Hematopoietic multipotent progenitor cell treated with erythropoietin and hydrocortisone succinate and interleukin-3 and kit ligand, for 8 days (in vitro differentiated cells): ENCODE measurements around the gene GPC5.
"Not testable (repeated sequence)": the region's sequence is repeated elsewhere in the genome, so short reads cannot be mapped to it uniquely, and the experiment has no call there.

ENCODE experiments used
- DNase-seq: peaks from one replicate; pipeline ENCODE4 v3.0.0-alpha.2; 2015

The GPC5 gene

DNA sequence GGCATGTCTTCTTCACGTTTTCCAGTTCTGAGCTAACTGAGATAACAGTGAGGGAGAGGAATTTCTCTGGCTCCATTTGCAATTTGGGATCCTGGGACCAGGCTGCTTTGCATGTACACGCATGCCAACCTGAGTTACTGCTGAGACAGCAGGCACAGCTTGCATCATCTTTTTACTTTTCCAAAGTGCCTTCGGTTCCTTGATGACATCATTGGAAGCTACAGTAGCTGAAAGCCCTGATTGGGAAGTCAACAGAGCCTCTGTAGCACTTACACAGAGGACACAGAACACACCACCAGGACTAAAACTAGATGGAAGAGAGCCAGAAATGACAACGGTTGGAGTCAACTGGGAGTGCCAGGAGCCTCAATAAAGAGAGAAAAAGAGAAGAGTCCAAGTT is 1429.1 kb downstream of the GPC5 start:
- DNase-seq: no peak

DNA sequence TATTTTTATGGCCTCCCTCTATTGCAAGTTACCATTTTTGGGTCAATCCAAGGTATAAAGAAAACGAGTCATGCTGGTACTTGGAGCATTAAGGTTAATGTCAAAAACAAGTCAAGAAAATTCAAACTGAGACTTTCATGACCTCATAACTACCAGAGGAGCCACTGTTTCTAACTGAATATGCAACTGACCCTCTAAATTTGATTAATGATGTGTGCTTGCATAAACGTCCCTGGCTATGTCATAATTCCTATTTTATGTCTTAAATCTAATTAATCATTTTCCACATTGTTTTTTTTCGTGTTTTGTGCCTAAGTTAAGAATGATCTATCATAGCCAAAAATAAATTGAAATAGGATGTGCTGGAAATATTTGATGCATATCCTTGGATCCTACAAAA is 1431.5 kb downstream of the GPC5 start:
- no peak for DNase-seq

DNA sequence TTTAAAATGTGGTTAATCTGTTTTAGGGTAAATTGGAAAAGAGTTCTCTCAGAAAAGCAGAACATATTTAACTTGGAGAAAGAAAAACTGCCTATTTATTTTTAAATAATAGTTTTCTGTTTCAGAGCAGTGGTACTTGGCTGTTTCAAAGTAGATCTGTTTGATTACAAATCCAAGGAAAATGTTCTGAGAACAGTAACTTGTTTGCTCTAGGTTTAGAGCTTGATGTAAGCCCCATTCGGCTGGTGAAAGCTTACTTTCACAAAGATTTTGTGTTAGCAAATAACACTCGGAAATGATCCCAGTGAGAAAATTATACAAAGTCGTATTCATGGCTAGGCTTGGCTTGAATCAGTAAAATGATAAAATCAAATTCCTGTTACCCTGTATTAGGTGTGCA is 1432.4 kb downstream of the GPC5 start:
- no peak for DNase-seq

DNA sequence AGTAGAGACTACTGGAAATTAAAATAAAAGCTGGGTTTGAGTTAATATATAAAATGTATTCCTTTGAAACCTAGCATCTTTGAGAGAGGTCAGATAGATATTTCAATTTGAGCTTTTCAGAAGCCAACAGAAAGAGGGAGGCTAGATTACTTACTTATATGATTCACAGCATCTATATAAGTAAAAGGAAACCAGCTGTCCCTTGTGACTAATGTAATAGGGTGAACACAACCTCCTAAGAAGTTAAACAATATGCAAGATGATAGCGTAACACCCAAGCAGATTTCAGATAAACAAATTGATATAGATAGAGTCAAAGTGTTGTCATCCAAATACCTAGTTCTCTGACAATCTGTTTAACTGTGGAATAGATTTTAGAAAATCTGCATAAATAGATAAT is 1434.7 kb downstream of the GPC5 start:
- DNase-seq: no peak

DNA sequence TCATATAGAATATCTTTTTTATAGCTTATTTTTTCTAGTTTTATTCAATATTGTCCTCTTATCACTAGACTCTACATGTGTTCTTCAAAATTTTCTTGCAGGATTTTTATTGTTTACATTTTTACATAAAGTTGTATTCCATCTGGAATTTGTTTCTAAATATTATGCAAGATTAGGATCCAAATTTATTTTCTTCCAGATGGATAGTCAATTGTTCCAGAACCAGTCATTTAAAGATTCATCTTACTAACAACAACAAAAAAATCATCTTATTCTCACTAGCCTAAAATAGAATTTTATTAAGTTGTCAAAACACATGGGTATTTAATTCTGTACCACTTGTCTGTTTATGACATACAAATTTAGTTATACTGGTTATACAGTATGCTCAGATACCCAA is 1437.8 kb downstream of the GPC5 start:
- DNase-seq: no peak

DNA sequence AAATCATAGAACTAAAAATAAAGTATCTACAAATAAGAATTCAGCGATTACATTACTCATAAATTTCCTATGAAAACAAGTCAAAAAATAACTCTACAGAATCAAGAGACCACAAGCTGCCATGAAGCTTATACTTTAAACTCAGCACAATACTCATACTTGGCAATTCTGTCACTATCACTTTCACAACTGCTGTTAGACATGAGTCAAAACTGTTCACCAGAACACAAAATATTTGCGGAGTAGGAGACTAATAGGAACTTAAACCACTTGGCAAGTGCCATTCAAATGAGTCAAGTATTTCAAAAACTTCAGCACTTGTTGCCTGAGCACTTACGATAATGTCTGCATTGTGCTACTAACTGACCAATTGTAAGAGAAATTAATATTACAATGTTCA is 1440.4 kb downstream of the GPC5 start:
- DNase-seq: no peak

DNA sequence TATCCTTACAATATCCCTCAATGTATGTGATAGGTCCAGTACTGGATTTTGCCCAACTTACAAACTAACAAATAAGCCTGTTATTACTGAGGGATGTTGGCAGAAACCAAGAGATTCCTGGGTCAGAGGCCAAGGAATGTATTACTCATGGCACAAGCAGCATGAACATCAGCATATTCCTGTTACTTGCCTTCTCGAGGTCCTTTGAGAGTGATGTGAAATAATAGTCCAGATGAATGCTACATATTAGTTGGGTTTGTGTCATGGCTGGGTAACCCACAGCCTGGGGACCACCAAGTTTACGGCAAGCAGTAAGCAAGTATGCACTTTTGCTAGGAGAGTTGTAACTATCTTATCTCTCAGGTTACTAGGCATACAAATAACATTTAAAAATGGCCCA is 1443.7 kb downstream of the GPC5 start:
- no peak for DNase-seq

DNA sequence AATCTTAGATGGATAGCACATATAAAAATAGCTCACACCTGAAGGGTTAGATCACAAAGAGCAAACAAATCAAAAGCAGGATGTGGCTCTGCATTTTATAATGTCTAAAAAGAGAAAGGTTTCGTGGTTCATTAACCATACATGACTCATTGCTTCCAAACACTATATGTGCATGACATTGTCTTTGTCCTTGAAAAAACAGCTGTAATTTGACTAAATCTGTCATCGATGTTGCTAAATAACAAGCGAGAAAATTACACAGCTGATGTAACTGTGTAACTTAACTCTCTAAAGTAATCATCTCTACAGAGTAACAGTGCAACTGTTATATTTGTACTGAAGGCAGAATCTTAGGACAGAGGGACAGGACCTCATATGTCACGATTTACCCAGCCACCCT is 1445.1 kb downstream of the GPC5 start:
- DNase-seq: no peak

DNA sequence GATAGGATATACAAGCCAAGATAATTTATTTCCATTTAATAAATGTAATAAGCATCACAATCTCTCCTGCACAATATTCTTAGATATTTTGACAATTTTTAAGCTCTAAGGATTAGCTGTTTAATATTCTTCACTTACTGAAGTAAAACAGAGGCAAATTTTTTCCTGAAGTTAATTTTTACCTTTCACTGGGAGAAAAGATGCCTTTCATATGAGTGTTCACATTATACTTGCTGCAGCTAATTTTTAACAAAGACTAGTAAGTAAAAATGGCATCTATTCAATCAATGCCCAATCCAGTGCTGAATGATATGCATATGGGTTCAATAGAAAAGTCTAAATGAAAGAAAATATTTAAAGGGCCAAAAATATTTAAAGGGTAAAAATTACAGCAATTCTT is 1451.0 kb downstream of the GPC5 start:
- DNase-seq: no peak

DNA sequence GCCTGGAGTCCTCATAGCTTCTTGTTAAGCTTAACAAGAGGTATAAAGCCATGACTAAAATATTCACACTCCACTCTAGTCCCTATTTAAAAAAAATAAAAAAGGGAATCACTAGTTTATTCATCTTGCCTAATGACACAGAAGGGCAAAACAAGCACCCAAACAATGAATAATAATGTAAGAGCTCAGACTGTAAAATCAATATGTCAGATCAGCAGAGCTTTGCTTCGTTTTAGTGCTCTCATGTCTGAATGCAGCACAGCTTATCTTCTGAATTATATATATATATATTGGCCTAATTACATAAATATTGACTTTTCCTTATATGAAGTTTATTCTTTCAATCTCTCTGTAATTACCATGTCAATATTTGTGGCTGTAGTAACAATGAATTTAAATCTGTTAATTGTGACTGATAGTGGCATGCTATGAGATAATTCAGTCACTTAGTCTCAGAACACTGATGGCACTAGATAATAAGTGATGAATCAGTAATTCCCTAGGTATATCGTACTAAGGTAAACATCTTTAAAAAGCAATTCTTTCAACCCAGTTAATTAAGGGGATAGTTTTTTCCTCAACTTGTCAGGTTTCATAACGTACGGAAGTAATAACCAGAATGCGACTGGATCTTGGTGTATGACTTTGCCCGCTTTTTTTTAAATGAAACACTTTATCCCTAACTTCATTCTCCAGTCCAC is 1466.3 kb downstream of the GPC5 start:
- DNase-seq: no peak

DNA sequence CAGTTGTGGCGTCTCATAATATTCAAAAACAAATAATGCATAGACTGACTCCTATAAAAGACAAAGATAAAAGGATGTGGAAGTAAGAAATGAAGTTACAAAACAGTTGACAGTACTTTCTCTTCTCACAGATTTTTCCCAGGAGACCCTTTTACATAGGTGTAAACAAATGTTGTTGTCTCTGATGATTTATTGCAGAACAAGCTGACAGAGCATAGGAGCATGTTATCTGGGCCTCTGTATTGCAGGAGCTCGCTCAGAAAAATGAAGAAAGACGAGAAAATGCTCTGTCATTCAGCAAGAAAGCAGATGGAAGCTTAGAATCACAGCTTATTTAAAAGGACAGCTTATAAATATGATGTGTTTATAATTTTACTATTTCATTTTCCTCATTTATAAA is 1474.6 kb downstream of the GPC5 start:
- no peak for DNase-seq

DNA sequence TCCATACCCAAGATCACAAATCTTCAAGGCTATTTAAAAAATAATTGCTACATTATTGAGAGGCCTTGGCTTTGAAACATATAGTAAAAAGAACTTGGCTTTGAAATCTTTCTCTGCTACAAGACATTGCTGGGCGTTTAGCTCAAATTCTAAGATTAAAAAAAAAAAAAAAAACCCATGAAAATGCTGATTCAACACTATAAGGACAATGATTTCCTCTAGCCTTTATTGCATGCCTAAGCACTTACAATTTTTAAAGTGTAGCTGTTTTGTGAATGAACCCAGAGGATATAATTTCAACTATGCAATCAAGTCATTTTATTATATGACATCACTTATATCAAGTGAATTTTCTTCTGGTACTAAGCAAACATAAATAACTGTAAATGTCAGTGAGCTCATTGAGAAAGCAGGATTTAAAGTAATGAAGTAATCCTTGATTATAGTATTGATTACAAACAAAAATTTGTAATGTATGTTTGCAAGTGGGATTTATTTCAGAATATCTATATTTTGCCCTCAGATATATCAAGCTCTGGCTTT is 1488.2 kb downstream of the GPC5 start:
- no peak for DNase-seq

DNA sequence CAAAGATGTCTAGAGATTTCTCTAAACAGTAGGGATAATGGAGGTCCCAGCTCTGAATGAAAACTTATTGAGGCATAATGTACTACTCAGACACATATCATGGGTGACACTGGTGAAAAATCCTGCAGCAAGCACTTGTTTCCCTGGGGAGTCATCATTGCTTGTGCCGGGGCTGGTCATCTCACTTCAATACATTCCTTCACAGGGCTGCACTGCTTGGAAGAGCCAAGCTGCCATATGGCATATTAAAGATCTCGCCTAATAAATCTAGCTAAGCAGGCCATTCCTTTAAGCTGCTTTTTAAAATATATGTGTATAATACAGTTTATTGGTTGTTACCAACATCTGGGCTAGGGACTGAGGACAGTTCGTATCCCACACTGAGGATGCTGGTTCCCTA is 1496.0 kb downstream of the GPC5 start:
- no peak for DNase-seq

DNA sequence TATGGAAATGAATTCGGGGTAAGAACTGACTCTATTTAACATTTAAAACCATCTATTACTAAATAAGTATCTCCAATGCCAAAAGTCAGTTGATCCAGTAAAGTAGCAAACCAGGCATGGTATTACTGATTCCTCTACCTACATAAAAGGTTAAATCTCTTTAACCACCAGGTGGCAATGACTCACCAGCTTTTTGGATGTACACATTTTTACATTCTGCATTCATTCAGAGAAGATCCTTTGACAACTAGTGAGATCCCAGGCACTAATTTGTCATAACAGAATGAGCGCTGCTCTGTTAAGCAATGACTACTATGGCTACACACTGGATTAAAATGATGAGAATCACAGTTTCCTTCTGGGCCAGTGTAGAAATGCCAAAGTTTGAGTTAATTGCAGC is 1498.4 kb downstream of the GPC5 start:
- no peak for DNase-seq

DNA sequence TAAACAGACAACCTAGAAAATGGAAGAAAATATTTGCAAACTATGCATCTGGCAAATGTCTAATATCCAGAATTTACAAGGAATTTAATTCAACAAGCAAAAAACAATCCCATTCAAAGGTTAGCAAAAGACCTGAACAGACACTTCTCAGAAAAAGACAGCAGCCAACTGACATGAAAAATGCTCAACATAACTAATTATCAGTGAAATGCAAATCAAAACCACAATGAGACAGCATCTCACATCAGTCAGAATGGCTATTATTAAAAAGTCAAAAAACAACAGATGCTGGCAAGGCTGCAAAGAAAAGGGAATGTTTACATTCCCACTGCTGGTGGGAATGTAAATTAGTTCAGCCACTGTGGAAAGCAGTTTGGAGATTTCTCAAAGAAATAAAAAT is 1500.5 kb downstream of the GPC5 start:
- not testable (repeated sequence) for DNase-seq

DNA sequence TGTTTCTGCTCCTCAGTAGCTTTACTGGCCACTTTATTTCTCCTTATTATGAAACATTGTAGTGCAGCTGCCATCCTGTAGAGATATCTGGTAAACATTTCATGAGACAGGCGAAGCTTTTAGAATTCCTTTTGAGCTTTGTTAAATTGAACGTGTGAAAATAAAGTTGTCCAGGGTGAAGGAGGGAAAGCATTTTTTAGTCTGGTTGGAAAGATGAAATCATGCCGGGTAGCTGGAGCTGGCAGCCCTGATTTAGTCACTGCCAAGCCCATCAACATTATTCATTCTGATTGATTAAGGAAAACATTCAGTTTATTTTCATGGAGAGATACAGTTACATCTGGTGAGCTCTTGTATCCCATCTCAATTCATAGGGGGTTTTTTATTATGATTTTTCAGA is 1502.0 kb downstream of the GPC5 start:
- DNase-seq: no peak

DNA sequence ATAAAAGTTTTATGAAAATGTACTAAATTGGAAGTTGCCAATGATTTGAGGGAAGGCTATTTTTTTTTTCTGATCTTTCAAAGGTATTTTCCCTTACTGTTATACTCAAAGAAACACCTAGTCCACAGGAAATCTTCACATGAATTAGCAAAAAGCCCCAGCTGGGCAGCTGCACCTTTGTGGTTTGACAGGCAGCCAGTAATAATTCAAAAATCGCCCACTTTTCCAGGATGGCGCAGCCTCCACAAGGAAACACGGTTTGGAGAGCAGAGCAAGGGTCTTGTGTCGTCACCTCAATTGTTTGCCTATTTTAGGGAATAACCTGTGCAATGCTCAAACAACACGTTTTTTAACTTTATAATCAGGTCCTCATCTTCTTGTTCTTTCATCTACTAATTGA is 1503.3 kb downstream of the GPC5 start:
- no peak for DNase-seq

DNA sequence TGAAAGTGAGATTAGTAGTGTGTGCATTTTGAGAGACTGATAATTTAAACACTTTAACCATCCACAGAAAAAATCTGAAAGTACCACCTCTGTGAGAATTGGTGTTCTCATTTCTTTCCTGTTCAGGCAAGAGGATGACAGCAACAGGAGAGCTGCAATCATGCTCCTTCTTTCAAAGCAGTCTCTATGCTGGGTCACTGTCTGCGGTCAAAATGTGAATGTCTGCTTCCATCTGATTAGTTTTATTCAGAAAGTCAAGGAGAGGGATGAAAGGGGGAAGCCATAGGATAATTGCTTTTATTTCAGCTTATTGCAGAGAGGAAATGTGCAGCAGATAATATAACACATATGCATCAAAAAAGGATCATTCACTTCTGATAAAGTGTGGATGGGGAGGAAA is 1514.2 kb downstream of the GPC5 start:
- DNase-seq: no peak

DNA sequence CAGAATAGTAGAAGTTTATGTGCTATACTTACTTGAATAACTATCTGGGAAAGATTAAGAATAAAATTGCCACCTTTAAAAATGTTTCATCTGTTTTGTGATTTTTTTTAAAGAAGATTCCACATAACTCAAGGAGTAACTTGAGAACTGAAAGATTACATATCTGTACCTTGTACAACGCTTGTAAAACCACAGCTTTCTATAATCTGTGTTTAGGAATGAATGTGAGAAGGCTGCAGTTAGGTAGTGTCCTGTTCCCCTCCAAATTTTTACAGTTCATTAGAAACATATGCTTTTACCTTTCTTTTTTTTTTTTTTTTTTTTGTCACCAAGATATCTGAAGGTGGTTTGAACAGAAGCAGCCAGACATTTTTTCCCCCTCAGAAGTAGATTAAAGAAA is 1515.4 kb downstream of the GPC5 start:
- DNase-seq: no peak
